ENCODE results near the gene MED31. TPM values are rescaled to one million over a fixed set of nuclear protein-coding genes. Genes with fewer than 3 reads are reported as not detected.

The MED31 gene
- total RNA-seq, 1 donor from 2014 or later = not detected

- Histone ChIP-seq H3K27me3 (no peaks in the 10 kb centered on the region), H3K27ac (no peak overlapping the region), H3K9me3 (no peaks in the 10 kb centered on the region), H3K4me3 (no peak overlapping the region), H3K36me3 (peaks cover 6 to 44% of the 10 kb centered on the region in 2 donors), H3K4me1 (peaks cover 0 to 21% of the 10 kb centered on the region in 2 donors)
- intact Hi-C loops (cut with DNase I) = no loop called here
- no peak for DNase-seq (ENCODE audit: low spot score in 2 of 2)
- TF ChIP-seq CTCF (IDR thresholded peaks at IDR 0.05) = no peak
These were observed 3.2 kb downstream of the MED31 start for GRCh38 chr17:6648181-6648580.

GRCh38 chr17:6643451-6644125 lies 7.8 kb downstream of the MED31 start:
- peaks cover 6 to 37% of the 10 kb centered on the region in 2 donors for H3K36me3 ChIP-seq
- intact Hi-C loops (cut with DNase I) = loop anchor here (5.0 kb wide), 1 partner anchor 1361 kb away; the partner anchor contains the start of gene RABEP1

GRCh38 chr17:6642592-6642991 lies 8.8 kb downstream of the MED31 start:
- Histone ChIP-seq H3K4me1 (peaks cover 7 to 18% of the 10 kb centered on the region in 2 donors), H3K9me3 (no peaks in the 10 kb centered on the region), H3K27ac (no peak overlapping the region), H3K27me3 (no peaks in the 10 kb centered on the region), H3K4me3 (no peak overlapping the region), H3K36me3 (peaks cover 6 to 27% of the 10 kb centered on the region in 2 donors)
- no peak for DNase-seq (ENCODE audit: low spot score in 2 of 2)
- no peak for TF ChIP-seq CTCF (IDR thresholded peaks at IDR 0.05)
- intact Hi-C loops (cut with DNase I) = loop anchor here (5.0 kb wide), 1 partner anchor 1360 kb away; the partner anchor contains the start of gene RABEP1

More at GRCh38 chr17:6643451-6644125, 7.8 kb downstream of the MED31 start:
- no peaks in the 10 kb centered on the region for H3K27me3 ChIP-seq
- no peak for DNase-seq (ENCODE audit: low spot score in 2 of 2)
- TF ChIP-seq CTCF (IDR thresholded peaks at IDR 0.05) = no peak
- no peak overlapping the region for H3K27ac ChIP-seq
- no peak overlapping the region for H3K4me3 ChIP-seq
- peaks cover 7 to 21% of the 10 kb centered on the region in 2 donors for H3K4me1 ChIP-seq
- no peaks in the 10 kb centered on the region for H3K9me3 ChIP-seq

GRCh38 chr17:6641247-6641863 lies 10.1 kb downstream of the MED31 start:
- Histone ChIP-seq H3K27me3 (no peaks in the 10 kb centered on the region), H3K27ac (peak overlapping the region; percentile 74 to 84), H3K36me3 (peaks cover 6 to 18% of the 10 kb centered on the region in 2 donors), H3K9me3 (no peaks in the 10 kb centered on the region), H3K4me3 (peak overlapping the region; percentile 64 to 93), H3K4me1 (peaks cover 7 to 17% of the 10 kb centered on the region in 2 donors)
- no peak for TF ChIP-seq CTCF (IDR thresholded peaks at IDR 0.05)
- intact Hi-C loops (cut with DNase I) = loop anchor here (2.0 to 5.0 kb wide), 2 partner anchors 1057 to 1359 kb away; partner anchors contain the start of genes NLRP1 and RABEP1
- no peak for DNase-seq (ENCODE audit: low spot score in 2 of 2)

GRCh38 chr17:6640536-6641246 lies 10.7 kb downstream of the MED31 start, which contains the start of the genes KIAA0753 and TXNDC17:
Gene KIAA0753 (minus strand): TSS chr17:6640711. CDS start chr17:6635103, 5,608 bp downstream.
Gene TXNDC17 (plus strand): TSS chr17:6641060. CDS start chr17:6641083, 23 bp downstream.
- no peak for TF ChIP-seq CTCF (IDR thresholded peaks at IDR 0.05)
- Histone ChIP-seq H3K9me3 (no peaks in the 10 kb centered on the region), H3K36me3 (peaks cover 6 to 18% of the 10 kb centered on the region in 2 donors), H3K4me3 (peak within 1 kb of the TSS; percentile 64 to 93), H3K4me1 (peaks cover 7 to 17% of the 10 kb centered on the region in 2 donors), H3K27me3 (no peaks in the 10 kb centered on the region), H3K27ac (peak within 1 kb of the TSS; percentile 74 to 84)
- intact Hi-C loops (cut with DNase I) = loop anchor here (1.0 to 5.0 kb wide), 3 partner anchors 11 to 1358 kb away; partner anchors contain the start of genes C17orf100, MED31, NLRP1 and RABEP1
- peak; percentile 55 to 96 for DNase-seq (ENCODE audit: low spot score in 2 of 2)
